ENCODE data around the gene MTA3. TPM values are rescaled to one million over a fixed set of nuclear protein-coding genes. Genes with fewer than 3 reads are reported as not detected.
"Not testable (repeated sequence)": the region's sequence is repeated elsewhere in the genome, so short reads cannot be mapped to it uniquely, and the experiment has no call there.

The MTA3 gene
- total RNA-seq, 1 donor from 2014 or later, result 34.3 TPM

DNA sequence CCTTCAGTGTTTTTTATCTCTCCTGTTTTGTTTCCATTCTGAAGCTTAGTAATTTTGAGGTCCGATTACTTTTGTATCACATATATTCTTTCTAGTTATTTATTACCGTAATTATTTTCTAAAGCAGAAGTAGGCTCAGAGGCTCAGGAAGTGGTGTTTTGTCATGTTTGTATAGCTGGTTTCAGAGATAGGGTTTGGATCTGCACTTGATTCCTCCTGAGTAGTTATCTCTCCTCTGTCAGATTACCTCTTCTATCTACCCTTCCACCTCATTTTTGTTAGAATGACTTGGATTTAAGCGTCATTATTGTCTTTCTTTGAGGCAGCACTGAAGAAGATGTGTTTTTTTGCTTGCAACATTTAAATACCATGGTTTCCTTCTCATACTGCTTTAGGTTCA, 95.4 kb downstream of the MTA3 start:
- DNase-seq, result no peak

DNA sequence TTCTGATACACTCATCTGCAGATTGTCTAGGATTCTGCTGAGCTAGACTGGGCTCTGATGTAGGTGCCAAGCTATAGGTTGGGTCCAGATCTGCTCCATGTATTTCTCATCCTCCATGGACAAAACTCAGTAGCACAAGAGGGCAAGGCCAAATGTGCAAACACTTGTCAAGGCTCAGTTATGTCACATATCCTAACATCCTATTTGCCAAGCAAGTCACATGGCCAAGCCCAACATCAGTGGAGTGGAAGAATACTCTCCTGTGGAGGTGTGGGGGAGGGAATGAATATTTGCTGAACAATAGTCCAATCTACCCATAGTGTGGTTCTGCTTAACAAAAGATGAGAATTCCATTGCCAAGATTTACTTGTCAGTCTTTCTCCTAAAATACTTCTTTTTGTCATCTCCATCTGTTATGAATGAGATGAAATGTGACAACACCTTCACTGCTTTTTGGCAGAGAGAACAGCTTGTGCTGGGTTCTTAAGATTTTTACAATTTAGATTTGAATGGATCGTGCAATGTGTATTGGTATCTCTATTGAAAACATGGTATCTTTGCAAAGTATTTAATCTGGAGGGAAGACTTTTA, 105.7 kb downstream of the MTA3 start:
- no peak for DNase-seq

DNA sequence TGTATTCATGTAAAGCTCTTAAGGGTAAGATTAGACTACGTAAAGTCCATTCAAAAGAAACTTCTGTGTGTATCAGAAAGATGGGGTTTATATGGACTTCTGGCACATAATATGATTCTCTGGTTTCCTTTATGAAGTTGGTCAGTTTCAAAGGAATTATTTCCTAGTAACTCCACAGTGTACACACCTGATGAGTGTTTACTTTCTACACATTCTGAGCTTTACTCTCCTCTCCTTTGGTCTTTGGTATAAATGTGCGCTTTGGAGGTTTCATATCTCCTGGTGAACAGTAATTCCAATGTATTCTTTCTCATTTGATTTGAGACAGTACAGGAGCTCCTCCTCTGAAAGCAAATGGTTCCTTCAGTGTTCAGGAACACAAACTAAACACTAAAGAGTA, 107.4 kb downstream of the MTA3 start:
- no peak for DNase-seq

DNA sequence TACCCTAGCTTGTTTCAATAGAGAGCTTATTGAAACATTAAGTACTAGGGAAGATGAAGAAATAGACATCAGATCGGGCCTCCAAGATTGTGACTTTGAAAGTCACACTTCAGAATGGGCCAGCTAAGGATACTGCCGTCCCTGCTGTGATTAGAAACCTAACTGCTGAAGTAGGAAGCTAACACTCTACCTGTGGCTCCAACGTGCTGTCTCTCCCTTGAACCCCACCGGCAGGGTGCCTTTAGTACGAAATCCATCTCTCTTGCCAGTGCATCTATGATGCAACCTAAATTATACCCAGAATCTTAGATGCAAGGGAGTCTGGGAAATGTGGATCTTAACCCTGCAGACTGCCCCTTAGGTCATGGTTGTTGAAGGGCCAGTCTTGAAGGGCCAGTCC, 116.9 kb downstream of the MTA3 start:
- DNase-seq, result no peak

DNA sequence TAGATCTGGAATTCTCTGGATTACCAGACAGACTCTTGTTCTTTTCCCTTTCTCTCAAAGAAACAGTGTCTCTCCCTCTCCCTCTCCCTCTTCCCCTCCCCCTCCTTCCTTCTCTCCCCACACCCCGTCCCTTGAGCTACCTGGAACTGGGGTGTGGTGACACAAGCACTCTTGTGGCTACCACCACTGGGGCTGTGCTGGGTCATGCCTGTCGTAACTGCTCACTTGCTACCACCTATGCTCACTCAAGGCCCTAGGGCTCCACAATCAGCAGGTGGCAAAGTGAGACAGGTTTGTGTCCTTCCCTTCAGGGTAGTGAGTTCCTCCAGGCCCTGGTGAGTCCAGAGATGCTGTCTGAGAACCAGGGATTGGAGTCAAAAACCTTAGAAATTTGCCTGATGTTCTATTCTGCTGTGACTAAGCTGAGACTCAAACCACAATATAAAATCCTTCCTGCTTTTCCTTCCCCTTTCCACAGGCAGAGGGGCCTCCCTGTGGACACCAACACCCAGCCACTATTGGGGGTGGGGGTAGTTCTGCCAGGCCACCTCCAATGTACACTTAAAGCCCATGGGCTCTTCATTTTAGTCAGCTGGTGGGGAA, 124.7 kb downstream of the MTA3 start:
- DNase-seq, result no peak

DNA sequence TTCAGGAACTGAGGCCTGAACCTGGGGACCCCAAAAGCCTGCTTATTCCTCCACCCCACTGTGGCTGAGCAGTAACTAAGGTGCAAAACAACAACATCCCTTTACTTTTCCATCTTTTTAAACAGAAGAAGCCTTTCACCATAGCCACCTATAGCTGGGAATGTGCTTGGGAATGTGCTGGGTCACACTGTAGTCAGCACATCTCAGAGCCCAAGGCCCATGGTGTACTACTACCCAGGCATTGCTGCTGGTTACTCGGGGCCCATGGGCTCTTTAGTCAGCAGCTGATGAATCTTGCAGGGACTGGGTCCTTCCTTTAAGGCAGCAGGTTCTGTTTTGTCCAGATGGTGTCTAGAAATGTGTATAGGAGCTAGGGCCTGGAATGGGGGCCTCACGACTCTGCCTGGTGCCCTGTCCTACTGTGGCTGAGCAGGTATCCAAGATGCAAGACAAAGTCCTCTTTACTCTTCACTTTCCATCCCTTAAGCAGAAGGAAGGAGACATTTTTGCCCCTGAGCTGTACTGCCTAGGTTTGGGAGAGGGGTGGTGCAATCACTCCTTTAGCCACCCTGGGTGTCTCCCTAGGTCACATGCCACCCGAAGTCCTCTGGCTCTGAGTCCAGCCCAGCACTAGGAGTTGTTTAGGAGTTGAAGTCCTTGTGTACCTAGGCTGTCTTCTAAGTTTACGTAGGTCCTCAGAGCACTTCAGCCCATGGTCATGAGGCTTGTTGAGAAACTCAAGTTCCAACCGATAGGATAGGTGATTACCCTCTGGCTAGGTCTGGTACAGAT, 125.5 kb downstream of the MTA3 start:
- no peak for DNase-seq

DNA sequence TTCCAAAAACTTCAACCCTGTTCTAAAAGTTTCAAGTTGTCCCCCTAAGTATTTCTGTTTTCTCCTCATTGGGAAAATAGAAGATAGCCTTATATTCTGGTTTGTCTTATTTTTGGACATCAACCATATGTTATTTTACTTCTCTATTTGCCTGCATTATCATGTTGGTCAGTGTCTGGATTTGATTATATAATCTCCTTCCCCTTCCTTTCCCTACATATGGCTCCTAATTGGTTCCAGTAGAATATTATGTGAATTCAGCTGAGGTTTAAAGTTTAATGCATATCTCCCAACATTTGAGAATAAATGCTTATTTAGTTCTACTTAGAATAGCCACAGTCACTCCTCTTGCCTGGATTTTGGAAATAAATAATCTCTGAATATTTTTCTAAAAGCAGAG, 128.6 kb downstream of the MTA3 start:
- peak; percentile 38 for DNase-seq

DNA sequence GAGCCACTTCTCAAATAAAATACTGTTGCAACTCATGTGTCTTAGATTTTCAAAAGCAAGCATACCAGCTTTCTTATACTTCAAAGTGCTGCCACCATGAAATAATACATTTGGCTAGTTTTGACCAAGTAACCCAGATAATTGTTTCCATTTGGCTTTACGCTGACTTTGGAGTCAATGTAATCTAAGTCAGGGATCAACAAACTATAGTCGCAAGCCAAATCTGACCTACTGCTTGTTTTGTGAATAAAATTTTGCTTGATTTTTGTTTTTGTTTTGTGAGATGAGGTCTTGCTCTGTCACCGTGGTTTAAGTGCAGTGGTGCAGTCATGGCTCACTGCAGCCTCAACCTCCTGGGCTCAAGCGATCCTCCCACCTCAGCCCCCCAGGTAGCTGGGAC, 130.5 kb downstream of the MTA3 start:
- no peak for DNase-seq

DNA sequence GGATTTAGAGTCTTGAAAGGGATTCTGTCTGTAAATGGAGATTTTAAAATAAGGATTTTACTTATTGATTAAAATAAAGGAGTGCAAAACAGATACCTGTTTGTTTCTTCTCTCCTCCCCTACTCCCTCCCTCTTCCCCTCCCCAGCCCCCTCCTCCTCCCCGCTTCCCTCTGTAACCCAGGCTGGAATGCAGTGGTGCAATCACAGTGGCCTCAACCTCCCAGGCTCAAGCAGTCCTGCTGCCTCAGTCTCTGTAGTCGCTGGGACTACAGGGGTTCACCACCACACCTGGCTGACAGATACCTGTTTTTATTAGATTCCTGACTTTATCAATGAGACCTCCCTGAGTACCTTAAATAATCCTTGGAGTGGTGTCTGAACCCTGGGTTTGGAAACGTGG, 138.4 kb downstream of the MTA3 start:
- no peak for DNase-seq

DNA sequence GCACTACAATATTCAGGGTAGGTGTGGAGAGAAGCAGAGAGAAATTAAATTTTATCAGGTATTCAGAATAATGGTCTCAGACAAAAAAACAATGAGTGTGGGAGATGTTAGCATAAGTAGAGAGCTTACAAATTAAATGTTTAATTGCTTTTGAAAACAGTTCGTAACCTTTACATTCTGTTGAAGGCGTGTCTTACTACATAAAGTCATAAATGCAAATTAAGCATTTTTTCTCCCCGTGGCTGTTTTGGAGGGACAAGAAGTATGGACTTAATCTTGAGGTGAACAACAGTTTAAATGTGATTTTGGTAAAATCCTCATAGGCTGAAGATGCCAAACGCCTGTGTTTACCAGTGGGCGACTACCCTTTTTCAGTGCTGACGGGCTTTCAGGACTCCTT, 139.7 kb downstream of the MTA3 start:
- DNase-seq, result no peak

DNA sequence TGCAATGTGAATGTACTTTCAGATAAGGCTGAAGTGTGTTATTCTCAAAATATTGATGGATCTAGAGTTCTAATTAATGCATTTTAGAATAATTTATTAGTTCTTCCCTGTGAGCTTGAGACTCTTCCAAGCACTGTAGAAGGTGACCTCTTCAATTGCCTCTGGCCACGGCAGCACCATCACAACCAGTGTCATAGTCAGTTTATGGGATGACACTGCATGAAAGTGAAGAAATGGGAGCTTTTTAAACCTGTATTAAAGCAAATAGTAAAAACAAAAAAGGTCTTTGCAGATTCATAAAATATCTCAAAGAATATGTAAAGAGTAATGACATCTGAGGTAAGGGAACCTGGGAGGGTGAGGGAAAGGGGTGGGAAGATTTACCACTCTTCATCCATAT, 143.5 kb downstream of the MTA3 start:
- DNase-seq, result no peak

DNA sequence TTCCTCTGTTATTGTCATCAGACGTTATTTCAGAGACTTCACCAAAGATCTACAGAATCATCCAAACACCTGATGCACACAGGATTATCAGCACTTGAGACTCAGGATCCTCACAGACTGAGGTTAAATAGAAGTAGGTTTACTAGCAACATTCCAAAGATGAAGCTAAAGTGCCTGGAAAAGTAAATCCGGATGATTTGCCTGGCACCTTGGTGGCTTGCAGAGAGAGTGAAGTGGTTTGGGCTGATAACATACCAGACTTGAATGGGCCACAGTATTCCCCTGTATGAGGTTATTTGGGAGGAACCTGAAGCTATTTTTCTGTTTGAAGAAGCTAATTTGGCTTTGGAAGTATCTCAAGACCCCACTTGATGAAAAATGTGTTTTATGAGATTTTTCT, 144.5 kb downstream of the MTA3 start:
- no peak for DNase-seq

DNA sequence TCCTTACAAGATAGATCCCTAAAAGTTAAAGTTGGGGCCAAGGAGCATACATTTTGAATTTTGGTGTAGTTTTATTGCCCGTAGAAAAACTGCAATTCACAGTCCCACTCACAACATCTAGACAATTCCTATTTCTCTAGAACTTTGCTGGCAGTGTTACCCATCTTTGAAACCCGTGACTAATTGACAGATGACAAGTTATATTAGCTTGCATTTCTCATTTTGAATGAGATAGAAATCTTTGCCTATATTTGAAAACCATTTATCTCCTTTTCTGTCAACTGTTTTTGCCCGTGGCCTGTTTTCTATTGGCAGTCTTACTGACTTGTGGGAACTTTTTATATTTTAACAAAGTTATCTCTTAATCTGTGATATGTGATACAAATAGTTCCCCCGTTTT, 145.5 kb downstream of the MTA3 start:
- no peak for DNase-seq

DNA sequence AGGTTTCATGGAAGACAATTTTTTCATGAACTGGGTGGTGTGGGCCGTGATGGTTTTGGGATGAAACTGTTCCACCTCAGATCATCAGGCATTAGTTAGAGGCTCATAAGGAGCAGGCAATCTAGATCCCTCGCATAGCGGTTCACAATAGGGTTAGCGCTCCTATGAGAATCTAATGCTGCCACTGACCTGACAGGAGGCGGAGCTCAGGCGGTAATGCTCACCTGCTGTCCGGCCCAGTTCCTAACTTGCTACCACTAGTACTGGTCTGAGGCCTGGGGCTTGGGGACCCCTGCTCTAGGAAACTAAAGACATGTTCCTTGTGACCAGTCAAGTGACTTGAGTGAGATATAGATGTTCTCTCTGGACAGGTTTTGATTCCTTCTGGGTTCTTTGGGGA, 146.3 kb downstream of the MTA3 start:
- no peak for DNase-seq

DNA sequence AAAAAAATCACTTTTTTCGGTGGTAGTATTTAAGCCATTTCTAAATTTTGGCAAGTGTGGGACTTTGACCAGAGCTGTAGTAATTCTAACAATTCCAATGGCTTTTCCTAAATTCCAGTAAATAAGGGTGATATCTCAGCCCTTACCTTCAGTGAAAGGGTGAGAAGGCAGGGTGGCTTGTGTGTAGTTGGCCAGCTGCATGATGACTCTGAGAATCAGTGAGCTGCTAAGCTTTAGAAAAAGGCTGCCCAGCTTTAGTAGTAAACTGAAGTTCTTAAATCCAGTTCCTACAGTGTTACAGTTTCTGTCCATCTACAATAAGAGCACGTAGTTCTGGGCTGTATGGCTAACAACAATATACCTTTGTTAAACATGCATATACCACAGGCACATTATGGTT, 153.5 kb downstream of the MTA3 start:
- no peak for DNase-seq

DNA sequence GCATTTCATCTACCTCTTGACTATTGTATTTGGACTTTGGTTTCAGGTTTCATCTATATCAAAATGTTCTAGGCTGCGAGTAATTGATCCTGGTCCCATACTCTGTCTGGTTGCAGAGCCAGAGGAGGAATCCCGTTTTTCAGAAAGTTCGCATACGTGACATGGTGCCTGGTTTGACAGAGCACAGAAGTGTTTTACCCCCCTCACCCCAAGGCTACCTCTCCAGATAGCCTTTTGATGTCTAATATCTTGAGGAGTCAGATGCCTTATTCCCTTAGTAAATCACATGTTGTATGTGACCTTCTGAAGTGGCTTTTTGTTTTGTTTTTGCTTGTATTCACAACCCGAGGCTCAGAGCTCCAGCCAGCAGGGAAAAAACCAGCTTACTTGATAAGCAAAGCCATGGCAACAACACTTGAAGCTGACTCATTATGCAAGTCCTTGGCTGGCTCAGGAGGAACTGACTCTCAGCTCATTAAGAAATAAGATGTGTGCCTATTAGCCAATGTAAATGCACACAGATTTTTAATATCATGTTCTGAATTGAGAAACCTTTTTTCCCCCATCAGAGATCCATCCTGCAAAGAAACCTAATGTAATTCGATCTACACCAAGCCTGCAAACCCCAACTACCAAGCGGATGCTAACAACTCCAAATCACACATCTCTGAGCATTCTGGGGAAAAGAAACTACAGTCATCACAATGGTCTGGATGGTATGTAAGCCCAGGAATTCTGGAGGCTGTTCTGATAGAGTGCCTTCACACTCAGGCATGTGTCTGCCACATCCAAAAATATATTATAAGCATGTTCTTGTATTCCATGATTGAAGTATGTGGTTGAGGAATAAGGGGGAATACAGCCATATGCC, 154.1 kb downstream of the MTA3 start:
- no peak for DNase-seq

DNA sequence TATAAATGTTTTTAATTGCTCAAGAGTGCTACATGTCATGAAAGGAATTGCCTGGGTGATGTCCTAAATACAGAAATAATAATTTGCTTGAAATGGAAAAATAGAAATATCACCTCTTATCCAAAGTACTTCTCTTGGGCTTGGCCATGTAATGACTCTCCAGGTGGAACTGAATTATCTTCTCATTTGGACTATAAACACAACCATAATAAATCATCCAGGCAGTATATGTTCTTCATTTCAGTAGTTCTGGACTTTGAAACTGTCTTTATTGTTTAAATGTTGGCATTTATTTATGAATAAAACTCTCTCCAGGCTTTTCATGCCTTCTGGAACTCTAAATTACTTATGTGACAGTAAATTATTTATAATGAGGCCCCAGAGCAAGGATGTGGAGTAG, 155.0 kb downstream of the MTA3 start:
- DNase-seq, result no peak

DNA sequence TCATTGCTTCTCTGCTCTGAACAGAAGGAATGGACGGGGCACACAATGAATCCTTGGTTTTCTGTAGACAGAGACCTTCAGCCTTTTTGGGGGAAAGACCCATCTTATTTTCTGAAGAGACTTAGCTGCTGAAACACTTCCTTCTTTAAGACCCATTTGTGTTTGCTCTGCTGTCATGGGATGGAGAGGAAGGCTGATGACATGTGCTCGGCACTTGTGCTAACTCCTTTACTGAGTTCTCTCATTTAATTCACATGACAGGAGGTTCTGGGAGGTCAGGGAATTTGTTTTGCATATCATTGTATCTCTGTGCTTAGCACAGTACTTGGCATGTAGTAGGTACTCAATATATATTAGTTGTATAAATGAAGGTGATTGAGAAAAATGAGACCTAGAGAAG, 156.5 kb downstream of the MTA3 start:
- DNase-seq, result no peak

DNA sequence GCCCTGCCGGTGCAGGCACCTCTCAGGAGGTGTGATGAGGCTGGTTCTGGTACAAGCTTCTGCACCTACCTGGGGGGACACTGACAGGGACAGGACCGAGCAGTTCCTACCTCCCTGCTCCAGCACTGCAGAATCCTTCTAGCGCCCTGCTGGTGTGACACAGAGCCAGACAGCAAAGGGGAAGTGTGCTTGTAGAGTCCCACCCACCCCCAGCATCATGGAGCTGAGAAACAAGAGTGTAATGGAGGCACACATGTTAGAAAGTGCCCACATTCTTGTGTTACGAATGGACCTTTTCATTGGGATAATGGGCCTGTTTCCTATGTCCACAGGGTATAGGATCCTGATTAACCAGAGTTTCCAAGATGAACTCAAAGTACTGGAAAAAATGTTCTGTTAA, 157.2 kb downstream of the MTA3 start:
- DNase-seq, result no peak

DNA sequence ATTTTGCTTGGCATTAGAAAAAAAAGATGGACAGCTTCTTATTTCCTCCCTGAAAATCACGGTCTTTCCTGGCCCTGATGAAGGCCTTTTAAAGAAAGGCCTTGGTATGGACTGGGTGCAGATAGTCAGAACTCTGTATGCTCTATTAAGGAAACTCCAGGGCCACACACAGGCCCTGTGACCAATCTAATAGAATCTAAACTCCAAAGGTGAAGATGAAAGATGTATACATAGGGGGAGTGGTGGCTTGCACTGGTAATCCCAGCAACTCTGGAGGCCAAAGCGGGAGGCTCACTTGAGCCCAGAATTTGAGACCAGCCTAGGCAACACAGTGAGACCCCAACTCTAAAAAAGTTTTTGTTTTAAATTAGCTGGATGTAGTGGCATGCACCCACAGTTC, 158.2 kb downstream of the MTA3 start:
- no peak for DNase-seq

DNA sequence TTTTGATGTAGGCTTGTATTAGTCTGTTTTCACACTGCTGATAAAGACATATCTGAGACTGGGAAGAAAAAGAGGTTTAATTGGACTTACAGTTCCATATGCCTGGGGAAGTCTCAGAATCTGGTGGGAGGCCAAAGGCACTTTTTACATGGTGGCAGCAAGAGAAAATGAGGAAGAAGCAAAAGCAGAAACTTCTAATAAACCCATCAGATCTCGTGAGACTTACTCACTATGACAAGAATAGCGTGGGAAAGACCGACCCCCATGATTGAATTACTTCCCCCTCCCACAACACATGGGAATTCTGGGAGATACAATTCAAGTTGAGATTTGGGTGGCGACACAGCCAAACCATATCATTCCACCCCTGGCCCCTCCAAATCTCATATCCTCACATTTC, 162.9 kb downstream of the MTA3 start:
- DNase-seq, result not testable (repeated sequence)

DNA sequence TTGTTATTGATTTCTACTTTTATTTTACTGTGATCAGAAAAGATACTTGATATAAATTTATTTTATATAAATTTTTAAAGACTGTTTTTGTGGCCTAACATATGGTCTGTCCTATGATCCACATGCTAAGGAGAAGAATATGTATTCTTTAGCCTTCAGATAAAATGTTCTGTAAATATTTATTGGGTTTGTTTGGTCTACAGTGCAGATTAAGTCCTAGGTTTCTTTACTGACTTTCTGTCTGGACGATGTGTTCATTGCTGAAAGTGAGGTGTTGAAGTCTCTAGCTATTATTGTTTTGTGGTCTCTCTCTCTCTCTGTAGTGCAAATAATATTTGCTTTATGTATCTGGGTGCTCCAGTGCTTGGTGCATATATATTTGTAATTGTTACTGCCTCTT, 165.4 kb downstream of the MTA3 start:
- DNase-seq, result no peak
